Measurements from ENCODE around the gene KHDC4. TPM values are rescaled to one million over a fixed set of nuclear protein-coding genes. Genes with fewer than 3 reads are reported as not detected.

KHDC4 gene
- total RNA-seq, 1 donor from 2014 or later, result 51.8 TPM

- H3K9me3 Mint-ChIP-seq (ENCODE audit: unreplicated experiment), result peaks cover 1% of the 10 kb centered on the region
- H3K36me3 Mint-ChIP-seq (ENCODE audit: unreplicated experiment), result peaks cover 5% of the 10 kb centered on the region
- no peaks in the 10 kb centered on the region for H3K27me3 Mint-ChIP-seq (ENCODE audit: unreplicated experiment)
- no peak overlapping the region for H3K27ac Mint-ChIP-seq (ENCODE audit: unreplicated experiment)
- TF ChIP-seq CTCF (IDR thresholded peaks at IDR 0.05; ENCODE audit: partially characterized antibody, unreplicated experiment), result no peak
- no peak for DNase-seq
- no peak overlapping the region for H3K4me3 Mint-ChIP-seq (ENCODE audit: unreplicated experiment)
- H3K4me1 Mint-ChIP-seq (ENCODE audit: low read depth, unreplicated experiment), result no peaks in the 10 kb centered on the region
Observed at GRCh38 chr1:155929057-155929456, 5.2 kb downstream of the KHDC4 start.

- Mint-ChIP-seq H3K27me3 (ENCODE audit: unreplicated experiment) (no peaks in the 10 kb centered on the region), H3K27ac (ENCODE audit: unreplicated experiment) (no peak overlapping the region)
- no peak for TF ChIP-seq CTCF (IDR thresholded peaks at IDR 0.05; ENCODE audit: partially characterized antibody, unreplicated experiment)
Observed at GRCh38 chr1:155925506-155925905, 8.7 kb downstream of the KHDC4 start.

DNA sequence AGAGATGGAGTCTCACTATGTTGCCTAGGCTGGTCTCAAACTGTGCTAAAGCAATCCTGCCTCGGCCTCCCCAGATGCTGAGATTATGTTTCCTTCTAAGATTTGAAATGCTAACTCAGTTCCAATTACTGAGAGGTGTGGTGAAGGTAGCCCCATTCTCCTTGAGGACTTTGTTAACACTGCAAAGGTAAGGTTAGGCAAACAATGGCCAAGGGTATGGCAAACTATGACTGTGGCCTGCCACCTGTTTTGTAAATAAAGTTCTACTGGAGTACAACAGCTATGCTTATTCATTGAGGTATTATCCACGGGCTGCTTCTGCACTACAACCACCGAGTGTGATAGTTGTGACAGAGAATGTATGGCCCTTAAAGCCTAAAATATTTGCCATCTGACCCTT lies 13.5 kb downstream of the KHDC4 start:
- Mint-ChIP-seq H3K27me3 (ENCODE audit: unreplicated experiment) (no peaks in the 10 kb centered on the region), H3K36me3 (ENCODE audit: unreplicated experiment) (peaks cover 13% of the 10 kb centered on the region), H3K27ac (ENCODE audit: unreplicated experiment) (no peak overlapping the region), H3K4me3 (ENCODE audit: unreplicated experiment) (no peak overlapping the region), H3K4me1 (ENCODE audit: low read depth, unreplicated experiment) (no peaks in the 10 kb centered on the region), H3K9me3 (ENCODE audit: unreplicated experiment) (no peaks in the 10 kb centered on the region)
- TF ChIP-seq CTCF (IDR thresholded peaks at IDR 0.05; ENCODE audit: partially characterized antibody, unreplicated experiment), result no peak
- DNase-seq, result no peak

More at GRCh38 chr1:155925506-155925905, 8.7 kb downstream of the KHDC4 start:
- no peak for DNase-seq
- no peak overlapping the region for H3K4me3 Mint-ChIP-seq (ENCODE audit: unreplicated experiment)
- H3K9me3 Mint-ChIP-seq (ENCODE audit: unreplicated experiment), result no peaks in the 10 kb centered on the region
- H3K4me1 Mint-ChIP-seq (ENCODE audit: low read depth, unreplicated experiment), result no peaks in the 10 kb centered on the region
- H3K36me3 Mint-ChIP-seq (ENCODE audit: unreplicated experiment), result peaks cover 15% of the 10 kb centered on the region

DNA sequence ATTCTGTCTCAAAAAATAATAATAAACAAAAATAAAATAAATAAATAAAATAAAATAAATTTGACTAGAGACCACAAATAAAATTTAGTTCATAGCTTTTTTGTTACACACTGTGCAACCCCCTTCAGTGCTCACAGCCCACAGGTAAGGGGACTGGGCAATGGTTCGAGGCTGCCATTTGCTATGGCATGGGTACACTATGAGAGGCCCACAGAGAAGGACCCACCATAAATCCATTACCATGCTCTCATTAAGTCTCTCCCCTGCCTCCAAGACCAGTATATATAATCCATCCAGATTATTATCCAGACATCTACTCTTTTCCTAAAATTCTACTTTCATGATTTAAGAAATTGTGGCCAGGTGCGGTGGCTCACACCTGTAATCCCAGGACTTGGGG lies 14.4 kb downstream of the KHDC4 start:
- peaks cover 10% of the 10 kb centered on the region for H3K36me3 Mint-ChIP-seq (ENCODE audit: unreplicated experiment)
- no peak overlapping the region for H3K4me3 Mint-ChIP-seq (ENCODE audit: unreplicated experiment)
- H3K27me3 Mint-ChIP-seq (ENCODE audit: unreplicated experiment), result no peaks in the 10 kb centered on the region
- no peak for DNase-seq
- no peaks in the 10 kb centered on the region for H3K4me1 Mint-ChIP-seq (ENCODE audit: low read depth, unreplicated experiment)
- H3K9me3 Mint-ChIP-seq (ENCODE audit: unreplicated experiment), result no peaks in the 10 kb centered on the region
- no peak overlapping the region for H3K27ac Mint-ChIP-seq (ENCODE audit: unreplicated experiment)
- TF ChIP-seq CTCF (IDR thresholded peaks at IDR 0.05; ENCODE audit: partially characterized antibody, unreplicated experiment), result no peak

DNA sequence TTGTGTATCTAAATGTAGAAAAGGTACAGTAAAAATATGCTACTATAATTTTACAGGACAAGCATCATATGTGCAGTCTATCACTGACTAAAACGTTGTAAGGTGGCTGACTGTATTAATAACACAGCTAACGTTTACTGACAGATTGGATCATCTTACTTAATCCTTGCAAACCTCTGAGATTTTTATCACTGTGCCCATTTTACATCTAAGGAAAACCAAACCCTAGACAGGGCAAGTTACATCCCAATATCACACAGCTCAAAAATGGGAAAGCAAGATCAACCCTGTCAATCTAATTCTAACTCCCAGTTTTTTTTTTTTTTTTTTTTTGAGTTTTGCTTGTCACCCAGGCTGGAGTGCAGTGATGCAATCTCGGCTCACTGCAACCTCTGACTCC lies 15.6 kb downstream of the KHDC4 start:
- Mint-ChIP-seq H3K4me1 (ENCODE audit: low read depth, unreplicated experiment) (no peaks in the 10 kb centered on the region), H3K27ac (ENCODE audit: unreplicated experiment) (no peak overlapping the region), H3K36me3 (ENCODE audit: unreplicated experiment) (peaks cover 10% of the 10 kb centered on the region), H3K9me3 (ENCODE audit: unreplicated experiment) (no peaks in the 10 kb centered on the region), H3K27me3 (ENCODE audit: unreplicated experiment) (no peaks in the 10 kb centered on the region), H3K4me3 (ENCODE audit: unreplicated experiment) (no peak overlapping the region)
- no peak for TF ChIP-seq CTCF (IDR thresholded peaks at IDR 0.05; ENCODE audit: partially characterized antibody, unreplicated experiment)
- DNase-seq, result no peak
